HG03095 (cell line): ENCODE data around the gene TBC1D2.
A peak's percentile ranks its signal among the peaks of the same experiment; 100 is the strongest.

ENCODE experiments used
- ATAC-seq: cut with Tn5 transposase; IDR thresholded peaks from one replicate; pipeline ENCODE4 v1.9.1; 2021; ENCODE audit warnings: moderate library complexity; ENCODE audit not compliant: unreplicated experiment

Gene TBC1D2

DNA sequence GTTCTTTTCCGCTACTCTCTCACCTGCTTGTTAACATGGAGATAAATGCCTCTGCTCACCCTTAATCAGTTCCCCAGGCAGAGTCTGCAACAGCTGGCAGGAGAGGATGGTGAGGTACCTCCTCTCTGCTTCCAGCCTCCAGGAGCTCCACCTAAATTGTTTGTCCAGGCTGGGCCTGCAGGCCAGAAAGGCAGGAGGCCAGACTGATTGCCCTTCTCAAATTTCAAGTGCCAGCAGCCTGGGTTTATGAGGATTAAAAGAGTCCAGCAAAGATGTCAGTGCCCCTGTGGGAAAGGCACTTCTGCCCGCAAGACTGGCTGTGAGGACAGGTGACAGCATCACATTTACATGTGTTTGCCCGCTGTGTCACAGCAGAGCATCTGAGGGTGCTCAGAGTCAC, 82.8 kb downstream of the TBC1D2 start:
- no peak for ATAC-seq

DNA sequence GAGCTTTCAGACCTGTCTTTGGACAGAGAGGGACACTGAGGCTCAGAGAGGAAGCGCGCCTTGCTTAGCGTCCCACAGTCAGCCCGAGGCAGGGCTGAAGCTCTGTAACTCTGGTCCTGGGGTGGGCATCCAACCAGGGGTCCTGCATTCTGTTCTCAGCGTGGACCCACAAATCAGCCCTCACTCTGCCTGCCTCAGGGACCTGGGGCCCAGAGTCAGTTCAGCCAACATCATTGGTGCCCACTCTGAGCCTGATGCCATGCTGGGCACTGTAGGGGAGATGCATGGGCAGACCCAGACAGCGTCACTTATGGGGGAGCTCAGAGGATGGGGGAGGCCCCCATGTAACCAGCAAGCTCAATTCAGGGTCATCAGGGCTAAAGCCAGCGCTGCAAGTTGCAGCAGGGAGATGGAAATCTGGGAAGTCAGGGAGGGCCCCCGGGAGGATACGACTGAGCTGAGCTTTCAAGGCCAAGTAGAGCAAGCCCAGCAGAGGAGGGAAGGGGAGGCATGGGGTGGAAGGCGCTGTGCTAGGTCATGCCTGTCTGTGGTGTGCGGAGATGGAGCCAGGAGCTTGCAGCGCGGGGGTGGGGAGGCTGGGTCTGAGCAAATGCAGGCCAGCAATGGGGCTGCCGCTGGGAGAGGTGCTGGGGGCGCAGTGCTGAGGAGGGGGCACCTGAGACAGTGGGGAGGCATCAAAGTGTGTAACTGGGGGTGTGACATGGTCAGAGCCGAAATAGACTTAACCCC, 84.1 kb downstream of the TBC1D2 start:
- no peak for ATAC-seq

DNA sequence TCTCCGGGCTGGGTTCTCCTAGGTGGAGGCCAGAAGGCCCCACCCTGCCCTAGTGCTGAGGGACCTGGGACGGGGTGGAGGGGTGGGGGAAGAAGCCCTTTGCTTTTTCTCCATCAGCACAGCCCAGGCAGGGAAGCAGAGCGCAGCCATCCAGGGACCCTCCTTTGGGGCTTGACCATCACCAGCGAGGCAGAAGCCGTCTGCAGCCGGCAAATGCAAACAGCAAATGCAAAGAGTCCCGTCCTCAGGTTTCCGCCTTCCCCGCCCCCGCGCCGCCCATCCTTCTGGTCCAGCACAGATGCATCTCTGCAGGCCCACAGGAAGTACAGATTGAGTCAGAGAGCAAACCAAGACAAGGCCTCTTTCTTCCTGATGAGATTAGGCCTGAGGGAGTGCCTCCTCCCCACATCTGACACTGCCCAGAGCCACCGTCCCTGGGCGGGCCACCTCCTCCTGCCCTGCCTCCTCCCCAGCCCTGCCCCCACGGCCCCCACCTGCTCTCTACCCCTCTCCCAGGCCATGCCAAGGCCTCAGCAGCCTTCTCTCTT, 86.4 kb downstream of the TBC1D2 start:
- ATAC-seq, result peak; percentile 100

DNA sequence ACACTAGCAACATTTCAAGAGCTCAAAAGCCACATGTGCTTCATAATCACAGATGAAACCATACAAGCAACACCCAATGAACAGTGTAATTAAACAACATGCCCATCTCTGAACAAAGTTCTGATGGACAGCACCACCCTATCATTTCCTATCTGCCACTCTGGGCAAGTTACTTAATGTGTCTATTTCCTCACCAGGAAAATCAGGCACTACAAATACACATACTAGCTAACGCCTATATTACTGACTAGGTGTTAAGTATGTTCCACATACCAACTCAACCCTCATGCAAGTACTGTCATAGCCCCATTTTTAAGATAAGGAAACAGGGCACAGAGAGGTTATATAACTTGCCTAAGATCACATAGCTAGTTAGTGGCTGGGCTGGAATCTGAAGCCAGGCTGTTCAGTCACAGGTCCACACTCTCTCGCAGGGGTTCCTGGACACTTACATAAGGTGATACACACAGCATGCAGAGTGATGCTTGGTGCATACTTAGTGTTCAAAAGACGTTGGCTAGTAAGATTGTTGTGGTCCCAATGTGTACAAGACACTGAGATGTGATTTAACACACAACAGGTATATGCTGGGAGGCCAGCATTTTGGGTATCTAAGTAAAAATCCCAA, 87.2 kb downstream of the TBC1D2 start:
- no peak for ATAC-seq

DNA sequence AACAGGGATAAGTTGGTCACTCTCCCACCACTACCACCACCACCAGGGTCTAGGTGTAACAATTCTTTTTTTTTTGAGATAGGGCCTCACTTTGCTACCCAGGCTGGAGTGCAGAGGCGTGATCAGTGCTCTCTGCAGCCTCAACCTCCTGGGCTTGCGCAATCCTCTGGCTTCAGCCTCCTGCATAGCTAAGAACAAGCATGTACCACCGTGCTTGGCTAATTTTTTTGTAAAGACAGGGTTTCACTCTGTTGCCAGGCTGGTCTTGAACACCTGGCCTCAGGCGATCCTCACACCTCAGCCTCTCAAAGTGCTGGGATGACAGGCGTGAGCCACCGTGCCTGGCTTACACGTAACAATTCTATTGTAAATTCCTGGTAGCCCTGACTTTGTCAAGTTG, 90.5 kb downstream of the TBC1D2 start:
- ATAC-seq, result no peak

DNA sequence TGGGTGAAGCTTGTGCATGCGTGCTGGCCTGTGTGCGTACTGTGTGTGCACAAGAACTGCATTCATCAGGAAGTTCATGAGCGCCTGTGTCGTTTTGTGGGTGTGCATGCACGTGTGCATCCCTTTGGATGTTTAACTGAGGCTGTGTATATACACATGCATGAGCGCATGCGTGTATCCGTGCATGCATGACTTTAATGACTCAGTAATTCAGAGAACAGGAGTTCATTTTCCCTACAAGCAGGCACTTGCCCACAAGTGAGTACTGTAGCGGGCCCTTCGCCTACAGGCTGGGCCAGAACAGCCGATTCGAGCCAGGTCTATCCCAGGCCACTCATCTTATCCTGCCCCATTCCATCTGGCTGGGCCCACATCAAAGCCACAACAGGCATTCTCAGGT, 92.8 kb downstream of the TBC1D2 start:
- ATAC-seq, result no peak

DNA sequence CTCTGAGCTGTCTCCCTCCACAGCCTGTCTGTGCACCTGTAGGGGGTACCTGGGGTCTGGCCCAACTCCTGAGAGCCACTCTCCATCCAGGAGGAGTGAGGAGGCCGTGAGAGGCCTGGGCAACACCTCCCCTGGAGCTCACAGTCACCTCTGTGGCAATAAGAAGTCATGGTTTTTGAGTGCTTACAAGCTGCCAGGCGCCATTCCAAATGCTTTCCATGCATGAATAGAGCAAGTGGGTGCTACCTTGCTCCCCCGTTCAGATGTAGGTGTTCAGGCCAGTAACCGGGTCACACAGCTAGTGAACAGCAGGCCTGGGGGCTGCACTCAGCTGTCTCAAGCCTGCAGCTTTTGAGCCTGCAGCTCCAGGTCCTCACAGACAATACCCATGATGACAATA, 93.6 kb downstream of the TBC1D2 start:
- ATAC-seq, result no peak

DNA sequence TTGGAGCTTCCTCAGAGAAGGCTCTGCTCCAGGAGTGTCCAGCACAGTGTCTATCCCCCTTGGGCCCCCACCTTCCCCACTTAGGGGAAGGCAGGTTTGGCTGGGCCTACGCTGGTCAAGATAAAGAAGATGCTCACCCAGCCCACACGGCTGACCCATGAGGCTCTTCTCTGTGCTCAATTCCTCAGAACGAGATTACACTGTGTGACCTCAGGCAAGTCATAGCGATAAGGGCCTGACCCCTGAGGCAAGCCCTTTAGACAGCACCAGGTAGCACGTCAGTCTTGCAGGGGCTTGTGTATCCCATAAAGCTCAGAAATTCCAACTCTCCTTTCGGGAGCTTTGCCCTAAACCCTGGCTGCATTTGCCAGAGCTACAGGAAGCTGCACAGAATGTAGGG, 95.7 kb downstream of the TBC1D2 start:
- no peak for ATAC-seq

DNA sequence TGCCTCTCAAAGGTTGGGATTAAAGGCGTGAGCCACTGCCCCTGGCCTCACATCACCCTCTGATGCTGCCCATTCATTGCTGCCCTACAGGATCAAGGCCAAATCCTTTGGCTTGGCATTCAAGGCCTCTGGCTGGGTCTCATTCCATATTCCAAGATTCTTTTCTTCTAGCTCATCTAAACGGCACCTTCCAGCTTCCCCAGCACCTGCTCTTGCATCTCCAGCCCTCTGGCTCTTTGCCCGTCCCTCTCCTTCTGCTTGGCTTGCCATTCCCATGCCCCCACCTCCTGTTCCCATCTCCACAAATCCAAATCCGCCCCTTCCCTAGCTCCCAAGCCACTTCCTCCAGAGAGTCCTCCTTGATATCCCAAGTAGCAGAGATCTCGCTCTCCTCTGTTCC, 96.1 kb downstream of the TBC1D2 start:
- no peak for ATAC-seq

DNA sequence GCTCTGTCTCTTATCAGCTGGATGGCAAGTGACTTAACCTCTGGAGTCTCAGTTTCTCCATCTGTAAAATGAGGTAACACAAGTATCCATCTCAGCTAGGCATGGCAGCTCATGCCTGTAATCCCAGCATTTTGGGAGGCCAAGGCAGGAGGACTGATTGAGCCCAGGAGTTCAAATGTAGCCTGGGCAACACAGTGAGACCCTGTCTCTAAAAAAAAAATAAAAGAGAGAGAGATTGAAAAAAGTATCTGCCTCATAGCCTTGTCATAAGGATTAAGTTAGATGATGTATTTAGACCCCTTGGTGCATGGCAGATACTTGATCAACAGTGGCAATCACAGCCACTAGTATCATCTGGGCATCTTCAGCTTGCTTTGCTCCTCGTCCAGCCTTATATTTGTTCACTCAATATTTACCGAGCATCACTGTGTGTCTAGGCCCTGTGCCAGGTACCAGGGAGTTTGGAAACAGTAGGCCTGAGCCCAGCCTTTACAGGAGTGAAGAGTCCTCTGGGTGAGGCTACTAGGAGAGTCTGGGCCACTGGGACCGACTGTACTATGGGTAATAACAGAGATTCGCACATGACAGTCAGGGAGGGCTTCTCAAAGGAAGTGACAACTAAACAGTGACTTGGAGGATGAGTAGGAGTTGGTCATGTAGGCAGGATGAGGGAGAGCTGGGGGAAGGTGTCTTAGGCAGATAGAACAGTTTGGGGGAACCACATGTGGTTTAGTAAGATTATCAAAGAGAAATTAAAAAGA, 97.2 kb downstream of the TBC1D2 start:
- ATAC-seq, result no peak

DNA sequence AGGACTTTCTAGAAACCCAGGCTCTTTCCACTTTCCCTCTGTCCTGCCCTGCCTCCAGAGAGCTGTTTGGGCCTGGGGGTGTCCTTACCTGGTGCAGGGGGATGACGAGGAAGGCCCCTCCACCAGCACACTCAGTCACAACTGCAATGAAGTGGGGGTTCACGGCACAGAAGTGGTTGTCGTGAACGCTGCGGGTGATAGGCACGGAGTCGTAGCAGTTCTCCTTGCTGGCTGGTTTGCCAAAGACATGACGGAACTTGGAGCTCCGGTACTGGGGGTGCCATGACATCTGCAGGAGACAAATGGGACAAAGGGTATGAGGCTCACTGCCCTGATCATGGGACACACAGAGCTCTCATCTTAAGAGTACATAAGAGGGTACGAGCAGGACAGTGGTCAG, 98.1 kb downstream of the TBC1D2 start:
- no peak for ATAC-seq

DNA sequence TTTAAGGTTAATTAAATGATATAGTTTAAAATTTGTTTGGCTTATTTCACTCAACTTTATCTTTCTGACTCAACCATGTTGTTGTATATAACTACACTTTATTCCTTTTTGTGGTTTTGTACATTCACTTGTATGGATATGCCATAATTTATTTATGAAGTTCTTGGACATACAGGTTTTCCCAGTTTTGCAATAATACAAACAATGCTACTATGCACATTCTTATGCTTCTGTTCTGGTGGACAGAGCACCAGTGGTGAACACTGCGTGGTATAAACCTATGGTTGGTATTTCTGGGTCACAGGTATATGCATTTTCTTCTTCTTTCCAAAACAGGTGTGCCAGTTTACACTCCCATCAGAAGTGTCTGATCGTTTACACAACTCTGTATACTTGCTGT, 100.8 kb downstream of the TBC1D2 start:
- no peak for ATAC-seq

DNA sequence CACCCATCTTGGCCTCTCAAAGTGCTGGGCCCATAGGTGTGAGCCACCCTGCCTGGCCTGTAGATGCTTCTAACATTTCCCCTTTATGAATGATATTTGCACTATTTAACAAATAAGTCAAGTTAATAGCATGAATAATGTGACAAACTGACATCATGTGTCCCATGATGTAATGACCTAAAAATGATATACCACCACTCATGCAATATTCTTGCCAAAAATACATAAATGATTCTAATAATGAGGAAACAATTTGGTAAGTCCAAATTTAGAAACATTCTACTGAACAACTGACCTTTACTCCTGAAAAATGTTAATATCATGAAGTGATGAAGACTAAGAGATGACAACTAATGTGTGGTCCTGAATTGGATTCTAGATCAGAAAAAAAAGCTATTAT, 102.9 kb downstream of the TBC1D2 start:
- ATAC-seq, result no peak

DNA sequence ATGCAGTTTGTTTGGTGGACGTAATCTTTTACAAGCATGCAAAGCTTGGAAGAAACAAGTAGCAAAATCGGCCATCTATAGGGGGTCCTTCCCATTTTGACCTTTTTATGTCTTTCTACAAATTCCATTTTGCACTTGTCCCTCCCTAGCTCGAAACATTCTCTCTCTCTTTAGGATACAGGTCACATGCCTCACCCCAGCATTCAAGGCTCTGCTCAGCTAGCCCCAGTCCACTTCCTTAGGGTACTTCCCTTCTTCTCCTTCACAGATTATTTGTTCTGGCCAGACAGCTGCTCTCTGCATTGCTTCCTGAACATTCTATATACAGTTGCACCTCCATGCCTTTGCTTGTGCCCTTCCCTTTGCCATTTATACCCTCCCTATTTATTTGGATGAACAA, 104.7 kb downstream of the TBC1D2 start:
- ATAC-seq, result no peak

DNA sequence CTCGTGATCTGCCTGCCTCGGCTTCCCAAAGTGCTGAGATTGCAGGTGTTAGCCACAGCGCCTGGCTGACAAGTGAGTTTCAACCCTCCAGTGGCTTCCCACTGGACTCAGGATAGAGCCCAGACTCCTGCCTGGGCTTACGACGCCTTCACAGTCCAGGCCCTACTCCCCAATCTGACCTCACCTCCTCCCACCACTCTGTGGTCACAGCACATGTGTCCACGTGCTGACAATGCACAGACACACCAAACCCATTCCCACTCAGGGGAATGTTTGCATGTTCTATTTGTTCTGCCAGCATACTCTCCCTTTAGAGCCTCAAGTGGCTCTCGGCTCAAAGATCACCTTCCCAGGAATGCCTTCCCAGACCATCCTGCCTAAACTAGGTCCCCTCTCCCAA, 105.3 kb downstream of the TBC1D2 start:
- ATAC-seq, result no peak

DNA sequence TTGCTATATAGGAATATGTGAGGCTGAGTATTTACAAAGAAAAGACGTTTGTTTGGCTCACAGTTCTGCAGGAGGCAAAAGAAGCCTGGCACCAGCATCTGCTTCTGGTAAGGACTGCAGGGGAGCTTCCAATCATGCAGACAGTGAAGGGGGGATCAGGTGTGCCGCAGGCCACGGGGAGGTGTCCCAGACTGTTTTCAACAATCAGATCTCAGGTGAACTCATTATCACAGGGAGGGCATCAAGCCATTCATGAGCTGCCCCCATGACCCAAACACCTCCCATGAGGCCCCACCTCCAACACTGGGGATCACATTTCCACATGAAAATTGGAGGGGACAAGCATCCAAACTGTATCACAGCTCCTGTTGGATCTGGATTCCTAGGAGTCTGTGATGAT, 106.0 kb downstream of the TBC1D2 start:
- ATAC-seq, result no peak
